Rectal smooth muscle tissue (tissue), 1 donor: Measurements from ENCODE around the gene TSGA10.
"Not testable (repeated sequence)": the region's sequence is repeated elsewhere in the genome, so short reads cannot be mapped to it uniquely, and the experiment has no call there.

ENCODE experiments used
- H3K27ac ChIP-seq: one replicate; pipeline ENCODE4 v1.7.0; 2013; ENCODE audit warnings: low read depth, low read length, inconsistent platforms
- H3K27me3 ChIP-seq: one replicate; pipeline ENCODE4 v1.7.0; 2013; ENCODE audit warnings: low read length; ENCODE audit not compliant: control insufficient read depth, insufficient read depth
- H3K36me3 ChIP-seq: one replicate; pipeline ENCODE4 v1.7.0; 2013; ENCODE audit warnings: low read length; ENCODE audit not compliant: control insufficient read depth, insufficient read depth
- H3K4me1 ChIP-seq: one replicate; pipeline ENCODE4 v1.7.0; 2013; ENCODE audit warnings: low read length; ENCODE audit not compliant: control insufficient read depth, insufficient read depth
- H3K4me3 ChIP-seq: one replicate; pipeline ENCODE4 v1.7.0; 2013; ENCODE audit warnings: low read length
- H3K9ac ChIP-seq: one replicate; pipeline ENCODE4 v1.7.0; 2013; ENCODE audit warnings: low read length

The TSGA10 gene

DNA sequence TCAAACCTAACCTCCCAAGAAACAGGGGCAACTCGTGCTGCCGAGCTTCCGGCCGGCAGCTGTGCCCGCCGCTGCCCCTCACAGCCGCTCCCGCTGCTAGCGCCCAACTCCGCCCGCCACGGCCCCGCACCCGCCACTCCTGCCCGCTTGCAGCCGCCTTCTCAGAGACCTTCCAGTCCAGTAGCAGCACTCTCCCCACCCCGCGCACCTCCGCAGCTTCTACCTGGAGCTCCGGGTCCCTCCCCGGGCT is 14.0 kb downstream of the TSGA10 start:
- H3K36me3 ChIP-seq = no peaks in the 10 kb centered on the region
- no peak overlapping the region for H3K27ac ChIP-seq
- no peaks in the 10 kb centered on the region for H3K4me1 ChIP-seq
- H3K9ac ChIP-seq = peak overlapping the region; percentile 77
- H3K4me3 ChIP-seq = peak overlapping the region; percentile 99
- H3K27me3 ChIP-seq = no peaks in the 10 kb centered on the region

GRCh38 chr2:99140056-99140859 is 14.5 kb downstream of the TSGA10 start:
- H3K36me3 ChIP-seq = no peaks in the 10 kb centered on the region
- H3K4me3 ChIP-seq = peak overlapping the region; percentile 99
- no peak overlapping the region for H3K27ac ChIP-seq
- H3K27me3 ChIP-seq = no peaks in the 10 kb centered on the region
- peak overlapping the region; percentile 77 for H3K9ac ChIP-seq
- no peaks in the 10 kb centered on the region for H3K4me1 ChIP-seq

DNA sequence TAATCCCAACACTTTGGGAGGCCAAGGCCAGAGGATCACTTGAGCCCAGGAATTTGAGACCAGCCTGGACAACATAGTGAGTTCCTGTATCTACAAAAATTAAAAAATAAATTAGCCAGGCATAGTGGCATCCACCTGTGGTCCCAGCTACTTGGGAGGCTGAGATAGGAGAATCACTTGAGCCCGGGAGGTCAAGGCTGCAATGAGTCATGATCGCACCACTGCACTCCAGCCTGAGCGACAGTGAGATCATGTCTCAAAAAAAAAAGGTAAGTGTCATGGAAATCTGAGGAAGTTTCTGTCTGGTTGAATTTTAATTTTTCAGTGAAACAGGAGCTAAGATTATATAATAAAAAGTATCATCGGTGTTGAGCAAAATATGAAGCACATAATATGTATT is 15.7 kb downstream of the TSGA10 start:
- no peaks in the 10 kb centered on the region for H3K36me3 ChIP-seq
- no peaks in the 10 kb centered on the region for H3K4me1 ChIP-seq
- no peak overlapping the region for H3K9ac ChIP-seq
- H3K27me3 ChIP-seq = no peaks in the 10 kb centered on the region
- no peak overlapping the region for H3K4me3 ChIP-seq
- H3K27ac ChIP-seq = no peak overlapping the region

DNA sequence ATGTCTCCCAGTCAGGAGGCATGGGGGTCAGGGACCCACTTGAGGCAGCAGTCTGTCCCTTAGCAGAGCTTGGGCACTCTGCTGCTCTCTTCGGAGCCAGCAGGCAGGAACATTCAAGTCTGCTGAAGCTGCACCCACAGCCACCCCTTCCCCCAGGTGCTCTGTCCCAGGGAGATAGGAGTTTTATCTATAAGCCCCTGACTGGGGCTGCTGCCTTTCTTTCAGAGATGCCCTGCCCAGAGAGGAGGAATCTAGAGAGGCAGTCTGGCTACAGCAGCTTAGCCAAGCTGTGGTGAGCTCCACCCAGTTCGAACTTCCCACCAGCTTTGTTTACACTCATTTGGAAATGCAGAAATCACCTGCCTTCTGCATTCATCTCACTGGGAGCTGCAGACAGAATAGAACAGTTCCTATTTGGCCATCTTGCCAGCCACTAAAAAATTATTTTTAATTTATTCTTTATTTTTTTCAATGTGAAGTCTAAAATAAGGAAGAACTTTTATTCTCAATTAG is 19.6 kb downstream of the TSGA10 start:
- not testable (repeated sequence) for H3K4me1 ChIP-seq, H3K4me3 ChIP-seq, H3K36me3 ChIP-seq, H3K9ac ChIP-seq, H3K27ac ChIP-seq, H3K27me3 ChIP-seq

DNA sequence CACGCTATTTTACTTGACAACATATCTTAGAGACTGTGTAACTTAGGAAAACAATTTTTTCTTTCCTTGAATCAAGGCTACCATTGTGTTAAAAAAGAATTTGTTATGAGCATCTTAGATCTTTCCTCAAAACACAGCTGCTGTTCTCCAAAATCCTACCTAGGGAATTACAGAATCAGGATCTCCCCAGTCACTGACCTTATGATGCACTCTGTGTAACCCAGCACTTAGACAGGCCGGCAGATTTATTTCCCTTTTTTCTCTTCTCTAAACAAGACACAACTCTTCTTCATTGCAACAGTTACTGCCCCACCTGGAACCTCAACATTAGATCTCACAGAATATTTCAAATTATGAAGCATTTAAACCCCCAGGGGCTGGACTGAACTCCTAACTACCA is 26.8 kb downstream of the TSGA10 start:
- Histone ChIP-seq H3K27me3 (no peaks in the 10 kb centered on the region), H3K27ac (no peak overlapping the region), H3K4me1 (no peaks in the 10 kb centered on the region), H3K4me3 (no peak overlapping the region), H3K9ac (no peak overlapping the region), H3K36me3 (no peaks in the 10 kb centered on the region)

DNA sequence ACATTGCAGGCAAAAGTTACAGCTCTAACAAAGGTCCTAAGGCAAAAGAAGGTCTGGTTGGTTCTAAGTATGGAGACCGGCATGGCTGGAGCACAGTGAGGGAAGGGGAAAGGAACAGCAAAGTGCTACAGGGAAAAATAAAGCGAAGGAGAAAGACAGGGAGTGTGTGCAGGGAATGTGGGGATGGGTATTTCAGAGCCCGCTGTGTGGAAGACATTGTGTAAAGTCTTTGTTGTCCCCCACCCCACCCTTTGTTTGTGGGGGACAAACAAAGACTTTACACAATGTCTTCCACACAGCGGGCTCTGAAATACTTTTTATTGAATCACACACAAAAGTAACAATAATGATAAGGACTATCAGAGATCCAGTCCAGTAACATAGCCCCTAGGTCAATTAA is 42.1 kb downstream of the TSGA10 start:
- Histone ChIP-seq H3K36me3 (no peaks in the 10 kb centered on the region), H3K4me3 (no peak overlapping the region), H3K27ac (no peak overlapping the region), H3K4me1 (no peaks in the 10 kb centered on the region), H3K27me3 (no peaks in the 10 kb centered on the region), H3K9ac (no peak overlapping the region)

GRCh38 chr2:99111945-99112344 is 42.8 kb downstream of the TSGA10 start:
- no peaks in the 10 kb centered on the region for H3K36me3 ChIP-seq
- H3K4me3 ChIP-seq = no peak overlapping the region
- no peak overlapping the region for H3K9ac ChIP-seq
- H3K27me3 ChIP-seq = no peaks in the 10 kb centered on the region
- no peak overlapping the region for H3K27ac ChIP-seq
- no peaks in the 10 kb centered on the region for H3K4me1 ChIP-seq

- Histone ChIP-seq H3K4me3 (no peak overlapping the region), H3K36me3 (no peaks in the 10 kb centered on the region), H3K27ac (no peak overlapping the region)
Measured at GRCh38 chr2:99111236-99111635, 43.5 kb downstream of the TSGA10 start.

DNA sequence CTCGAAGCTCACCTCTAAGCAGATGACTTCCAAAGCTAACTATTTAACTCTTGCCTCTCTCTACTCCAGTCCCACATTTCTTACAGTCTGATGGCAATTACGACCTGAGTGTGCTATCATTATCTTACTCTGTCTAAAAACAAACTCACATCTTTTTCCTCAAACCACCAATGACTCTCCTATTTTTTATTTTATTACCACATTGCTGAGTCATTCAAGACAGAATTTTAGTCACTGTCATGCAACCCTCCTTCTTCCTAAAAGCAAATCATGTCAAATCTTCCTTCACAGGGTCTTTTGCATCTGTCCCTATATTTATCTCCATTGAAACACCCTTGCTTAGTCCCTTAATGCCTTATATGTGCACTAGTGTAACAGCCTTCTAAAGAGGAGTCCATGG is 47.8 kb downstream of the TSGA10 start:
- Histone ChIP-seq H3K27me3 (no peaks in the 10 kb centered on the region), H3K27ac (no peak overlapping the region), H3K4me1 (no peaks in the 10 kb centered on the region), H3K36me3 (no peaks in the 10 kb centered on the region), H3K4me3 (no peak overlapping the region), H3K9ac (no peak overlapping the region)

More at GRCh38 chr2:99111236-99111635, 43.5 kb downstream of the TSGA10 start:
- no peak overlapping the region for H3K9ac ChIP-seq
- H3K4me1 ChIP-seq = no peaks in the 10 kb centered on the region
- no peaks in the 10 kb centered on the region for H3K27me3 ChIP-seq

DNA sequence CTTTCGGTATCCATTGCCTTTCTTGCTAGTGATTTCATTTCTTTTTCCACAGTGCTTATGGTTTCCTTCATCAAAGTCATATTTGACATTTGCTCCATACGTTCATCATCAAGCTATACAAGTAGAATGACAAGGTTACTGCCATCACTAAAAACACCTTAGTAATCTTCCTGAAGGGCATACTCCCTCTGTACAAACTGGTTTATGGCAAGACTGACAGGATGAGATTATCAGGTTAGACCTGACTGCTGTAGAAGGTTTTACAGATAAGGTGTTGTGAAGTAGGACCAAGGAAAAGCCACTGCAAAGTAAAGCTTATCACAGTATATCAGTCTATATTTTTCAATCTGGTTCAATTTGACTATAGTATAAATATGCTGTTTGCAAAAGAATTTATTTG is 50.7 kb downstream of the TSGA10 start:
- Histone ChIP-seq H3K36me3 (no peaks in the 10 kb centered on the region), H3K27ac (no peak overlapping the region), H3K4me1 (no peaks in the 10 kb centered on the region), H3K9ac (no peak overlapping the region), H3K4me3 (no peak overlapping the region), H3K27me3 (no peaks in the 10 kb centered on the region)

GRCh38 chr2:99101697-99102096 is 53.0 kb downstream of the TSGA10 start:
- no peaks in the 10 kb centered on the region for H3K4me1 ChIP-seq
- no peak overlapping the region for H3K27ac ChIP-seq
- H3K27me3 ChIP-seq = no peaks in the 10 kb centered on the region
- H3K36me3 ChIP-seq = no peaks in the 10 kb centered on the region
- H3K4me3 ChIP-seq = no peak overlapping the region
- H3K9ac ChIP-seq = no peak overlapping the region

- H3K9ac ChIP-seq = no peak overlapping the region
- H3K4me3 ChIP-seq = no peak overlapping the region
- H3K27ac ChIP-seq = no peak overlapping the region
- H3K36me3 ChIP-seq = no peaks in the 10 kb centered on the region
- H3K27me3 ChIP-seq = no peaks in the 10 kb centered on the region
- H3K4me1 ChIP-seq = no peaks in the 10 kb centered on the region
Measured at GRCh38 chr2:99096728-99097127, 58.0 kb downstream of the TSGA10 start.

GRCh38 chr2:99088017-99088416 is 66.7 kb downstream of the TSGA10 start:
- H3K4me3 ChIP-seq = no peak overlapping the region

More at GRCh38 chr2:99088017-99088416, 66.7 kb downstream of the TSGA10 start:
- no peaks in the 10 kb centered on the region for H3K4me1 ChIP-seq
- no peaks in the 10 kb centered on the region for H3K27me3 ChIP-seq
- H3K9ac ChIP-seq = no peak overlapping the region
- H3K27ac ChIP-seq = no peak overlapping the region
- no peaks in the 10 kb centered on the region for H3K36me3 ChIP-seq
